ENCODE data around the gene TKFC. TPM values are rescaled to one million over a fixed set of nuclear protein-coding genes. Genes with fewer than 3 reads are reported as not detected.

Gene TKFC
- total and polyA plus RNA-seq, 9 of the 15 experiments (the other 6 are each of a cell fraction or from before 2014, with no cell fraction given): 2.0 to 61.7 (median 28.5) TPM

GRCh38 chr11:61341706-61342105 lies 8.7 kb downstream of the TKFC start (continued):
- TF ChIP-seq MGA (IDR thresholded peaks at IDR 0.05): no peak

Measured in K562 (cell line).